Mucosa of rectum (tissue), 2 donors: ENCODE measurements around the gene SLC9B2.

Experiments used
- H3K27ac ChIP-seq, 2 donors: one replicate each; pipeline ENCODE4 v1.7.0; 2013; ENCODE audit warnings: inconsistent platforms in 2 of 2, low read depth in 2 of 2, low read length in 2 of 2
- H3K27me3 ChIP-seq, 2 donors: one replicate each; pipeline ENCODE4 v1.7.0; 2013; ENCODE audit warnings: low read length in 2 of 2; ENCODE audit not compliant: control insufficient read depth in 2 of 2, insufficient read depth in 2 of 2
- H3K36me3 ChIP-seq, 2 donors: one replicate each; pipeline ENCODE4 v1.7.0; 2013; ENCODE audit warnings: low read length in 2 of 2; ENCODE audit not compliant: control insufficient read depth in 2 of 2, insufficient read depth in 2 of 2
- H3K4me1 ChIP-seq, 2 donors: one replicate each; pipeline ENCODE4 v1.7.0; 2013; ENCODE audit warnings: low read length in 2 of 2, mild to moderate bottlenecking in 1 of 2; ENCODE audit not compliant: control insufficient read depth in 2 of 2, insufficient read depth in 2 of 2
- H3K4me3 ChIP-seq, 2 donors: one replicate each; pipeline ENCODE4 v1.7.0; 2013; ENCODE audit warnings: low read length in 2 of 2
- H3K9ac ChIP-seq, 2 donors: one replicate each; pipeline ENCODE4 v1.7.0; 2013; ENCODE audit warnings: low read length in 2 of 2, low read depth in 1 of 2, mild to moderate bottlenecking in 1 of 2
- H3K9me3 ChIP-seq, 2 donors: one replicate each; pipeline ENCODE4 v1.7.0; 2013; ENCODE audit warnings: low read length in 2 of 2; ENCODE audit not compliant: control insufficient read depth in 2 of 2
- donor health status: healthy.
- donor health status: Normal muscosa, but diverticular disease.

SLC9B2 gene

DNA sequence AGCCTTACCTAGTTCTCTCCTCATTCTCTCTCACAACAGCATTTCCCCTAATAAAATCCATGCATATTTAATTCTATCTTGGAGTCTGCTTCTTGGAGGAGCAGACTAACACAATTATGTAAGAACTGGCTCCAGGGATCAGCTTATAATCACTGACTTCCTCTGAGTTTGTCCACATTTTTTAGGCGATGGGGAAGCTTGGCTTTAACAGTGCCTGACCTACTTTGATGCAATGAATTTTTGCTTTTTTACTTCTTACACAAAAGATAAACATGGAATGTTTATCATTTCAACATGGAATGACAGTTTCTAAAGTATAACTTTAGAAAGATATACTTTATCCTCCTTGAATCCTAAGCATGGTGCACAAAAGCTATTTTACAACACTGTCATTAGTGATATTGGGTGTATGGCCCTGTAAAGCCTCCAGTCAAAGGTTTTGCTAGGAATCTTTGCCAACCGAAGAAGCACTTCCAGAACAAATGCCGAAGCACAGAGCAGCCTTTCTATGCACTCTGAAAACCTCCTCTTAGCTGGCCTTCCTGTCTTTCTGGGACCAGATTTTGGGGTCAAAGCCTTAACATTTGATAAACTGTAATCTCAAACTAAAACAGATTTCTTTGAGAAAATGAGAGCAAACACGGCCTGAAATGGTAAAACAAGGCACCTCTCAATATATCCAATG lies 22.3 kb upstream of the SLC9B2 start:
- H3K9ac ChIP-seq = peak overlapping the region; percentile 52 to 57
- H3K4me1 ChIP-seq = peaks cover 0 to 9% of the 10 kb centered on the region in 2 donors
- no peaks in the 10 kb centered on the region for H3K9me3 ChIP-seq
- peak overlapping the region; percentile 40 to 52 for H3K27ac ChIP-seq
- no peaks in the 10 kb centered on the region for H3K36me3 ChIP-seq
- H3K27me3 ChIP-seq = no peaks in the 10 kb centered on the region
- peak overlapping the region; percentile 60 to 75 for H3K4me3 ChIP-seq

DNA sequence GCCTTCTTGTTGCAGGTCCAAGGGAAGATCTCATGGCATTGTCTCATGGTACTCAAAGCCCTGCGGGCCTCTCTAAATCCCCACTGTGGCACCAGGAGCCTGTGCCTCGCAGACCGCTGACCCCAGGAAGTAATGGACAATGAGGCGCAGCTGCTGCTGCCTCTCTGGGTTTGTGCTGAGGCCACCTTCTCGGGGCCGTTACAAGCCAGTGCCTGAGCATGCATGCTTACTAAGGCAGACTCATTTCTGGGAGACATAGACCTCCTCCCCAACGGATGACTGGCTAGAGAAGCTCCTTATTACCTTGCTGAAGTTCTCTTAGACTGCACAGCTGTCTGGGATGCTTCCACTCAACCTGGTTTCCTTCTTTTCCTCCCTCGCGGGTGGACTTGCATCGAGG lies 21.8 kb upstream of the SLC9B2 start:
- H3K9me3 ChIP-seq = no peaks in the 10 kb centered on the region
- no peaks in the 10 kb centered on the region for H3K27me3 ChIP-seq
- H3K36me3 ChIP-seq = no peaks in the 10 kb centered on the region
- peak overlapping the region in 1 of 2 donors; percentile 75 for H3K4me3 ChIP-seq
- no peak overlapping the region for H3K9ac ChIP-seq
- H3K4me1 ChIP-seq = peaks cover 0 to 9% of the 10 kb centered on the region in 2 donors
- H3K27ac ChIP-seq = peak overlapping the region in 1 of 2 donors; percentile 19

DNA sequence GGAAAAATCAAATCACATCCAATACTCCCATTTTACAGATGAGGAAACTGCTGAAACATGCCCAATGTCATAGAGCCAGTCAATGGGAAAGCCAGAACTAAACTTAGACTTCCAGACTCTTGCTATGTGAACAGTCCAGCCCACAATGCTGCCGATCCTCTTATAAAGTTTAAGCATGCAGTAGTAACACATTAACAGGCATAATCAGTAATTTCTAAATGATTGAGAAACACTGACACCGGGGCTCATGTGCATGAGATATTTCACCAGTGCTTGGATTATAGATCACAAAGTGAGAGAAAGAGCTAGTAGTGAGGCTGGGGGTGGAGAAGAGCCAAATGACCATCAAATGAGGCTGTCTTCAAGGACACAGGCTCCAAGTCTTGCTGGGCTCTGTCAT lies 20.6 kb upstream of the SLC9B2 start:
- no peaks in the 10 kb centered on the region for H3K9me3 ChIP-seq
- H3K9ac ChIP-seq = no peak overlapping the region
- peaks cover 0 to 2% of the 10 kb centered on the region in 2 donors for H3K36me3 ChIP-seq
- no peaks in the 10 kb centered on the region for H3K27me3 ChIP-seq
- H3K4me3 ChIP-seq = no peak overlapping the region
- peaks cover 0 to 9% of the 10 kb centered on the region in 2 donors for H3K4me1 ChIP-seq
- H3K27ac ChIP-seq = no peak overlapping the region

DNA sequence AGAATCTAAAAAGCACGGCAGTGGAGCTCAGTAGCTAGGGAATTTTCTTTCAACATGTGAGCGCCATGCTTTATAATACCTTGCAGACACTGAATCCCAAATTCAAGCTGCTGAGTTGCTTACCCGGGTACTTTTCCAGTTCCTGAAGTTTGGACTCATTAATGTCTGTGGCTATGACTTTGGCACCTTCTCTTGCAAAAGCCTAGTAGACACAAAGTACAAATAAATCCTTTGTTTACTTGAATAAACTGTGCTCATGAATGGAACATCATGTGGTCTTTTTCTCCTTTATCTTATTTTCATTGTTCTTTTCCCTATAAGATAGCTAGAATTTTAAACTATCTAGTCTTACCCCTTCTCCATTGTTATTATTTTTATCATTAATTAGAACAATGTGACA lies 18.5 kb upstream of the SLC9B2 start:
- Histone ChIP-seq H3K4me1 (peaks cover 0 to 9% of the 10 kb centered on the region in 2 donors), H3K9me3 (no peaks in the 10 kb centered on the region), H3K9ac (no peak overlapping the region)

DNA sequence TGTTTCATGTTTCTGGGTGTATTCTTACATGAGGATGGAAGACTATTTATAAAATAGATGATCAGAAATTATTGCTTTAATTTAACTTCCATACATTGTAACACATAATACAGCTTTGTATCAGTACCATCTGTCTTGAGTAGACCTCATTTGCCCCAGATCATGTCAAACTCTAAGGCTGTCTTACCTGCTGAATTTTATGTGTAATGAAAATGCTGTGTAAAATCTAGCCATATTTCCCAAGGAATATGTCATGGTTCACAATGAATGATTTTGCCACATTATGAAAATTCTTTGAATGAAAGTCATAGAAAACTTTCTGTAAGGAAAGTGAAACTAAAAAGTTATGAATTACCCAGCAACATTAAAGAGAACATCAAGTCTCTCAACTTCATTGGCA lies 15.7 kb upstream of the SLC9B2 start:
- Histone ChIP-seq H3K9ac (no peak overlapping the region), H3K4me1 (peaks cover 0 to under 1% of the 10 kb centered on the region in 2 donors), H3K4me3 (no peak overlapping the region), H3K27ac (no peak overlapping the region), H3K9me3 (no peaks in the 10 kb centered on the region), H3K36me3 (peaks cover 29% of the 10 kb centered on the region in 2 donors), H3K27me3 (no peaks in the 10 kb centered on the region)

More for the DNA sequence above, 18.5 kb upstream of the SLC9B2 start:
- Histone ChIP-seq H3K27ac (no peak overlapping the region), H3K36me3 (peaks cover 11% of the 10 kb centered on the region in 2 donors), H3K4me3 (no peak overlapping the region), H3K27me3 (no peaks in the 10 kb centered on the region)

DNA sequence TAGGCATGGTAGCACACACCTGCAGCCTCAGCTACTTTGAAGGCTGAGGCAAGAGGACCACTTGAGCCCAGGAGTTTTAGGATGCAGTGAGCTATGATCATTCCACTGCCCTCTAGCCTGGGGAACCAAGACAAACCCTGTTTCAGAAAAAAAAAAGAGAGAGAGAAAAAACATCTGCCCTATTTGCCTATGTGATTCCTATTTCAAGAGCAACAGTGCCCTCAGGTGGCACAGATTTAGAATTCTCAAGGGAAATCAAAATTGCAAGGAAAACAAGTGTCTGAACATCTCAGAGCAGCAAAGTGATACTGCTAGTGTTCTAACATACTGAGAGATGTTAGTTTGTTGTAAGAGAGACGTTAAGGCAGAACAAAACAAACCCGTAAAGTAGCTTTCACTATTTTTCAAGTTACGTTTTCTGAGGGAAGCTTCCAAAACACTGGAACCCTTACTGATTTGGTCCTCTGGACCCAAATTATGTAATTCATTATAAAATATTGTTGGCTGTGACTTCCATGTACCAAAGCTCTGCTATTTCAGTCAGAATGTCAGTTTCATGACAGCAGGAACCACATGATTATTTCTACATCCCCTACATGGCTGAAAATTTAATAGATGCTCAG lies 15.2 kb upstream of the SLC9B2 start:
- Histone ChIP-seq H3K9ac (no peak overlapping the region), H3K27me3 (no peaks in the 10 kb centered on the region), H3K4me3 (no peak overlapping the region), H3K27ac (no peak overlapping the region), H3K36me3 (peaks cover 29 to 34% of the 10 kb centered on the region in 2 donors), H3K4me1 (no peaks in the 10 kb centered on the region), H3K9me3 (no peaks in the 10 kb centered on the region)

DNA sequence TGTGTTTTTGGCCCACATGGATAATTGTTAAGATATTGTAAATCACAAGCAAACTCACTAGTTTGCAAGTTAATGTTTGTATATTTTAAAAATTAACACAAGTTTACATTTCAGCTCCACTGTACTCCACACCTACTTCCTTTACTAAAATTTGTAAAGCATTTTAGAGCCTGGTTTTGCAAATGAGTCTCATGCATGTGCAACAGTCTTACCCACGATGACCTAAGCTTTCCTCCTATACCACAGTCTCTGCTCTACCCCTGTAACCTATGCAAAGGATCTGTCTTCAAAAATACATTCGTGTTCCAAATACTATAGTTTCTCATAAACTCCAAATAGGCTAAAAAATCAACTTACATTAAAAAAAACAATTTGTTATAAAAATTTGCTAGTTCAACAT lies 12.9 kb upstream of the SLC9B2 start:
- Histone ChIP-seq H3K9ac (no peak overlapping the region), H3K36me3 (peaks cover 29 to 42% of the 10 kb centered on the region in 2 donors), H3K4me1 (no peaks in the 10 kb centered on the region)

DNA sequence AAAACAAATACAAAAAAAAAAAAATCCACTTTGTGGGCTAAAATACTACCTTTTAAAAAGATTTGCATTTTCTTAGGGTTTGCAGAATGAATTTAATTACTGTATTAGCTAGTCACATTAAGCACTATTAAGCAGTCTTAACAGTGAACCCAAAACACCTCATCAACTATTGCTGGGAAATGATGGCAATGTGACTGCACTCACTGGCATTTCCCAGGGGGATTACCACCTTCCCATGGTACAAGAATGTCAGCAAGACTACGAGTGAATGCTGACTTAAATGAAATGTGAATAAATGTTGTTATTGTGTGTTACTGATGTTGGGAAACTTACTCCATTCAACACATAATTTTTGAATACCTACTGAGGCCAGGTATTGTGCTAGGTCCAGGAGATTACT lies 10.0 kb upstream of the SLC9B2 start:
- no peak overlapping the region for H3K4me3 ChIP-seq
- H3K27me3 ChIP-seq = no peaks in the 10 kb centered on the region
- H3K9ac ChIP-seq = no peak overlapping the region
- H3K27ac ChIP-seq = no peak overlapping the region
- H3K4me1 ChIP-seq = no peaks in the 10 kb centered on the region
- H3K9me3 ChIP-seq = no peaks in the 10 kb centered on the region
- H3K36me3 ChIP-seq = peaks cover 29 to 48% of the 10 kb centered on the region in 2 donors

More for the DNA sequence above, 12.9 kb upstream of the SLC9B2 start:
- Histone ChIP-seq H3K4me3 (no peak overlapping the region), H3K27ac (no peak overlapping the region), H3K27me3 (no peaks in the 10 kb centered on the region), H3K9me3 (no peaks in the 10 kb centered on the region)

DNA sequence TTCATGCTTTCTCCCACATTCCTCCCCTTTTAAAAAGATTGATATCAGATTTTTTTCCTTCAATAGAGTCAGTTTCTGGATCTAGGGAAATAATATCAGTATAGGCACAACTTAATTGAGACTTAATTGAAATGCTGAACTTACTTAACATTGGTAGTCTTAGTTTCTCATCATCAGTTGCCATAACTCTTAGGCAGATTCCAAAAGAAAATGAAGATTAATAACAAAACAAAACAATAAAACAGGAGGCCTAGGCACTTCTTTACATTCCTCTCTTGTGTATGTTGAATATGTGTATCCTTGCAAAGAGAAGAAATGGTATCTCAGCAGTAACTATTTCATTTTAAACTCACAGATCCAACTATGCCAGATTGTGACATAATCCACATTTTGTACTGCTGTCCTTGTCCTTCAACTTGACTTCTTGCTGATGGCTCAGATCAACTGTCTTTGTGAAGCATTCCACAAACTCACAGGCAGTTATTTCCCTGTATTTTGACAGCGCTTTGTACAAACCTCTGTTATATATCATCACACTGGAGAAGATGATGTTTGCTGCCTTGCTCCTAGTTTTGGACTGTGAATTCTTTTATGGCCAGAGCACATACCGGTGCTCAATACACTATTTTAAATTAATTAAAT lies 9.1 kb upstream of the SLC9B2 start:
- peaks cover 26 to 47% of the 10 kb centered on the region in 2 donors for H3K36me3 ChIP-seq
- no peaks in the 10 kb centered on the region for H3K4me1 ChIP-seq
- no peak overlapping the region for H3K27ac ChIP-seq
- H3K9ac ChIP-seq = no peak overlapping the region
- H3K9me3 ChIP-seq = no peaks in the 10 kb centered on the region
- H3K27me3 ChIP-seq = no peaks in the 10 kb centered on the region
- no peak overlapping the region for H3K4me3 ChIP-seq

DNA sequence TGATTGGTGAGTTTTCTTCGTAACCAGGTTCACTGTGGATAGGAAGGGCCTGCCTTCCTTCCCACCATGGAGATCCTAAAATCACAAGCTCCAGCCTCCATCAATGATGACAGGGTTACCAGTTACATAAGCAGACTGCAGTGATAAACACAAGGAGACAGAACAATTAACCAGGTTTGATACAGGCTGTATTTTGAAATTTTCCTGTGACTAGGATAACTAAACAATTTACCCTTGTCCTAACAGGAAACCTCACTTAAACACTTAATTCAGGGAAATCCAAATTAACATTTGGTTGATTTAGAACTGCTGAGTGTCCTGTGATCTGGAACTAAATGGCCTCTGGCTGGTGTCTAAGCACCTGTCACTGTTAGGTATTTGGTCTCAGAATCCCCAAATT lies 3.1 kb upstream of the SLC9B2 start:
- no peaks in the 10 kb centered on the region for H3K9me3 ChIP-seq
- H3K27ac ChIP-seq = no peak overlapping the region
- no peaks in the 10 kb centered on the region for H3K27me3 ChIP-seq
- H3K4me1 ChIP-seq = peaks cover 0 to 7% of the 10 kb centered on the region in 2 donors
- H3K4me3 ChIP-seq = no peak overlapping the region
- no peak overlapping the region for H3K9ac ChIP-seq
- H3K36me3 ChIP-seq = peaks cover 2 to 13% of the 10 kb centered on the region in 2 donors
